GM10266 (cell line): ENCODE measurements around the gene DHX15.

Source experiments
- DNase-seq: peaks from one replicate; pipeline ENCODE4 v3.0.0; 2012; ENCODE audit errors: extremely low spot score
- CTCF ChIP-seq: IDR thresholded peaks from 2 replicates; pipeline ENCODE4 v1.5.1; 2012; ENCODE audit warnings: mild to moderate bottlenecking, low read depth; ENCODE audit not compliant: control insufficient read depth, insufficient read depth; ENCODE audit errors: missing control alignments

Gene DHX15

GRCh38 chr4:24547979-24548378 is 36.4 kb downstream of the DHX15 start:
- no peak for DNase-seq
- no peak for TF ChIP-seq CTCF

GRCh38 chr4:24544208-24544988 is 40.0 kb downstream of the DHX15 start:
- DNase-seq = no peak
- TF ChIP-seq CTCF = no peak

- no peak for DNase-seq
- TF ChIP-seq CTCF = no peak
Measured at GRCh38 chr4:24537025-24537424, 47.3 kb downstream of the DHX15 start.

GRCh38 chr4:24535399-24535798 is 49.0 kb downstream of the DHX15 start:
- TF ChIP-seq CTCF = no peak
- DNase-seq = no peak

GRCh38 chr4:24533364-24533763 is 51.0 kb downstream of the DHX15 start:
- no peak for TF ChIP-seq CTCF
- DNase-seq = no peak

GRCh38 chr4:24529555-24529954 is 54.8 kb downstream of the DHX15 start:
- DNase-seq = no peak
- no peak for TF ChIP-seq CTCF

GRCh38 chr4:24527371-24527770 is 57.0 kb downstream of the DHX15 start:
- TF ChIP-seq CTCF = no peak
- DNase-seq = no peak
